Endometrial microvascular endothelial cells (primary cell): Measurements from ENCODE around the gene ZNF273. TPM values are rescaled to one million over a fixed set of nuclear protein-coding genes. Genes with fewer than 3 reads are reported as not detected.
"Not testable (repeated sequence)": the region's sequence is repeated elsewhere in the genome, so short reads cannot be mapped to it uniquely, and the experiment has no call there.

Source experiments
- in situ Hi-C: cut with HindIII; loops from 2 replicates; pipeline ENCODE4 v1.10.0; 2017; ENCODE audit warnings: low sequenced_read_pairs, low pct_unique_long_range_greater_than_20kb; ENCODE audit errors: inconsistent ontology term
- total RNA-seq: library from RNA; depleted of rRNA; stranded (reverse); fragments of >200 nt; gene quantifications from one replicate; pipeline ENCODE4 v1.2.3, GENCODE V29; 2015; ENCODE audit errors: inconsistent ontology term

Gene ZNF273
- total RNA-seq: 2.7 TPM

- in situ Hi-C loops: no loop called here
Measured at GRCh38 chr7:64902806-64903721, at the start of gene ZNF273. TSS of gene ZNF273 (plus strand) at chr7:64903273. CDS start at chr7:64903318, 45 bp downstream.

- in situ Hi-C loops: no loop called here
Measured at GRCh38 chr7:64853679-64854078, 49.4 kb upstream of the ZNF273 start.

- in situ Hi-C loops: no loop called here
Measured at GRCh38 chr7:64854969-64855368, 48.1 kb upstream of the ZNF273 start.

- in situ Hi-C loops: no loop called here
Measured at GRCh38 chr7:64863021-64863420, 40.1 kb upstream of the ZNF273 start.

GRCh38 chr7:64863530-64863929, 39.5 kb upstream of the ZNF273 start:
- in situ Hi-C loops: not testable (repeated sequence)

- in situ Hi-C loops: no loop called here
Measured at GRCh38 chr7:64863969-64864368, 39.1 kb upstream of the ZNF273 start.

GRCh38 chr7:64867863-64868440, 35.1 kb upstream of the ZNF273 start:
- in situ Hi-C loops: no loop called here

- in situ Hi-C loops: no loop called here
Measured at GRCh38 chr7:64868499-64868898, 34.6 kb upstream of the ZNF273 start.

- in situ Hi-C loops: no loop called here
Measured at GRCh38 chr7:64869121-64869725, 33.9 kb upstream of the ZNF273 start.

GRCh38 chr7:64869912-64870562, 33.0 kb upstream of the ZNF273 start:
- in situ Hi-C loops: no loop called here

GRCh38 chr7:64870656-64871055, 32.4 kb upstream of the ZNF273 start:
- in situ Hi-C loops: no loop called here

- in situ Hi-C loops: no loop called here
Measured at GRCh38 chr7:64871761-64872160, 31.3 kb upstream of the ZNF273 start.

GRCh38 chr7:64872351-64873154, 30.5 kb upstream of the ZNF273 start:
- in situ Hi-C loops: no loop called here

- in situ Hi-C loops: no loop called here
Measured at GRCh38 chr7:64873155-64873500, 29.9 kb upstream of the ZNF273 start.

- in situ Hi-C loops: no loop called here
Measured at GRCh38 chr7:64873517-64873916, 29.6 kb upstream of the ZNF273 start.

- in situ Hi-C loops: no loop called here
Measured at GRCh38 chr7:64874114-64874513, 29.0 kb upstream of the ZNF273 start.

GRCh38 chr7:64874562-64875250, 28.4 kb upstream of the ZNF273 start:
- in situ Hi-C loops: no loop called here

GRCh38 chr7:64875258-64875657, 27.8 kb upstream of the ZNF273 start:
- in situ Hi-C loops: no loop called here
